Medulla oblongata (tissue), 1 donor: ENCODE results near the gene PPFIBP2.

ENCODE experiments used
- DNase-seq: peaks from one replicate; pipeline ENCODE4 v3.0.0-alpha.2; 2015; ENCODE audit errors: extremely low spot score

The PPFIBP2 gene

GRCh38 chr11:7513234-7514098 lies at the start of gene PPFIBP2:
Gene PPFIBP2 (plus strand): TSS chr11:7513999. CDS start chr11:7549476, 35,477 bp downstream.
- peak; percentile 92 for DNase-seq

- DNase-seq: no peak
Measured at GRCh38 chr11:7467652-7468051, 46.1 kb upstream of the PPFIBP2 start.

- DNase-seq: no peak
Measured at GRCh38 chr11:7469351-7469865, 44.4 kb upstream of the PPFIBP2 start.

GRCh38 chr11:7471071-7471470 lies 42.7 kb upstream of the PPFIBP2 start:
- DNase-seq: no peak

GRCh38 chr11:7473717-7474116 lies 40.1 kb upstream of the PPFIBP2 start:
- no peak for DNase-seq

GRCh38 chr11:7480113-7480512 lies 33.7 kb upstream of the PPFIBP2 start:
- DNase-seq: no peak

GRCh38 chr11:7484131-7484530 lies 29.7 kb upstream of the PPFIBP2 start:
- DNase-seq: no peak

- no peak for DNase-seq
Measured at GRCh38 chr11:7484645-7485044, 29.2 kb upstream of the PPFIBP2 start.

- DNase-seq: no peak
Measured at GRCh38 chr11:7485186-7486097, 28.4 kb upstream of the PPFIBP2 start, which contains the start of gene OLFML1. Gene OLFML1 (plus strand): TSS chr11:7485506. CDS start chr11:7485876, 370 bp downstream.

- DNase-seq: no peak
Measured at GRCh38 chr11:7486098-7486780, 27.6 kb upstream of the PPFIBP2 start.

- peak; percentile 10 for DNase-seq
Measured at GRCh38 chr11:7486781-7487140, 27.0 kb upstream of the PPFIBP2 start.

- no peak for DNase-seq
Measured at GRCh38 chr11:7487360-7487759, 26.4 kb upstream of the PPFIBP2 start.

- no peak for DNase-seq
Measured at GRCh38 chr11:7488681-7489080, 25.1 kb upstream of the PPFIBP2 start.

GRCh38 chr11:7489376-7489775 lies 24.4 kb upstream of the PPFIBP2 start:
- no peak for DNase-seq

- no peak for DNase-seq
Measured at GRCh38 chr11:7490054-7490453, 23.7 kb upstream of the PPFIBP2 start.

GRCh38 chr11:7490535-7490934 lies 23.3 kb upstream of the PPFIBP2 start:
- no peak for DNase-seq

GRCh38 chr11:7492253-7492652 lies 21.5 kb upstream of the PPFIBP2 start:
- no peak for DNase-seq

GRCh38 chr11:7493670-7494069 lies 20.1 kb upstream of the PPFIBP2 start:
- no peak for DNase-seq

- no peak for DNase-seq
Measured at GRCh38 chr11:7494086-7494745, 19.6 kb upstream of the PPFIBP2 start.

GRCh38 chr11:7495882-7496551 lies 17.8 kb upstream of the PPFIBP2 start:
- peak; percentile 44 for DNase-seq

- DNase-seq: peak; percentile 32
Measured at GRCh38 chr11:7498193-7498592, 15.6 kb upstream of the PPFIBP2 start.
